Vagina (tissue), 2 donors: ENCODE measurements around the gene TRIM44.

Source experiments
- CTCF ChIP-seq, 3 experiments: fragments of 450-650 bp in 2 of 3; fragments of 200-600 bp in 1 of 3; sonication (generic) in 1 of 3; IDR thresholded peaks; one replicate each; pipeline ENCODE4 v1.5.1; 2017 to 2019; ENCODE audit warnings: antibody characterized with exemption in 3 of 3, mild to moderate bottlenecking in 2 of 3, moderate library complexity in 2 of 3
- POLR2AphosphoS5 ChIP-seq, 2 donors: sonication (generic); formaldehyde crosslinking; IDR thresholded peaks; one replicate each; pipeline ENCODE4 v1.9.0; 2017; ENCODE audit warnings: antibody characterized with exemption in 2 of 2, mild to moderate bottlenecking in 2 of 2, low read depth in 1 of 2; ENCODE audit not compliant: insufficient read depth in 1 of 2

- TF ChIP-seq CTCF (IDR thresholded peaks at IDR 0.05) (no peak), POLR2AphosphoS5 (IDR thresholded peaks at IDR 0.05; ENCODE audit: insufficient read depth in 1 of 2, low read depth in 1 of 2) (no peak)
These were observed 193.1 kb downstream of the TRIM44 start for GRCh38 chr11:35855671-35856070.
